Measurements from ENCODE around the gene TBCD.

DNA sequence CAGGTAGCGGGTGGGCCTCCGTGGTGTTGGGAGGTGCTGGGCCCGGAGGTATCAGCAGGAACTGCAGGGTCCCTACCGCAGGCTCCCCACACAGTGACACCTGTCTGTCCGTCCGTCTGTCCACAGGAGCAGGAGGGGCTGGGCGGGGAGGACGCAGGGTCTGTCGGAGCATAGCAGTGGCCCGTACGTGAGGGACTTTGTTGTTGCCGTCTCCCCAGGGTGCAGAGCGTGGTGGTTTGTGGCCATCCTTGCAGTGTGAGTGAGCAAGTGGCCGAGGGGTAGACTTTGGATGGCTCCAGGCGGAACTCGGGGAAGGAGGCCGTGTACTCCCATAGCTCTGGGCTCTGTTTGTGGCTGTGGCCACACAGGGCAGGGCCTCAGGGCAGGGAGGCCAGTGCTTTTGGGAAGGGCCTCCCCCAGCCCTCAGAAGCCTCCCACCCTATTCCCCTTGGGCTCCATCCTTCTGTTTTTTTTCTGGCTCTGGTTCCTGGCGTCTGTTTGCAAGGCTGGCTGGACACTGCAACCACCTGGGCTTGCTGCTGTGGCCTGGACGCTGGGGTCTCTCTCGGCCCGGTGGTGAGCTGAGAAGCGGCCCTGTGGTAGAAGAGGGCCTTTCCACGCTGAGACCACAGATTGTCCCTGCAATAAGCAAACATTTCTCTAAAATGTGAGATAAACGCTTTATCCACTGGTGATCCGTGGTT lies 128.9 kb downstream of the TBCD start:
- no peak for TF ChIP-seq SUZ12 (IDR thresholded peaks at IDR 0.05)
- no peak for TF ChIP-seq ARNT (IDR thresholded peaks at IDR 0.05)
- no peak for TF ChIP-seq ELF4 (IDR thresholded peaks at IDR 0.05)
- TF ChIP-seq SP1 (IDR thresholded peaks at IDR 0.05), result no peak
- TF ChIP-seq FOXK2 (IDR thresholded peaks at IDR 0.05), result no peak
- no peak for TF ChIP-seq L3MBTL2 (conservative IDR thresholded peaks at IDR 0.05)
- TF ChIP-seq CTBP1 (IDR thresholded peaks at IDR 0.05; ENCODE audit: borderline replicate concordance), result no peak
- no peak for TF ChIP-seq NFRKB (IDR thresholded peaks at IDR 0.05)
- TF ChIP-seq ZNF384 (IDR thresholded peaks at IDR 0.05), result no peak
- TF ChIP-seq HDGF (IDR thresholded peaks at IDR 0.05; ENCODE audit: borderline replicate concordance), result no peak
- no peak for TF ChIP-seq FOXM1 (IDR thresholded peaks at IDR 0.05; ENCODE audit: borderline replicate concordance)
- TF ChIP-seq TARDBP (IDR thresholded peaks at IDR 0.05), result no peak
- TF ChIP-seq, protein P1, sequence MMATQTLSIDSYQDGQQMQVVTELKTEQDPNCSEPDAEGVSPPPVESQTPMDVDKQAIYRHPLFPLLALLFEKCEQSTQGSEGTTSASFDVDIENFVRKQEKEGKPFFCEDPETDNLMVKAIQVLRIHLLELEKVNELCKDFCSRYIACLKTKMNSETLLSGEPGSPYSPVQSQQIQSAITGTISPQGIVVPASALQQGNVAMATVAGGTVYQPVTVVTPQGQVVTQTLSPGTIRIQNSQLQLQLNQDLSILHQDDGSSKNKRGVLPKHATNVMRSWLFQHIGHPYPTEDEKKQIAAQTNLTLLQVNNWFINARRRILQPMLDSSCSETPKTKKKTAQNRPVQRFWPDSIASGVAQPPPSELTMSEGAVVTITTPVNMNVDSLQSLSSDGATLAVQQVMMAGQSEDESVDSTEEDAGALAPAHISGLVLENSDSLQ (IDR thresholded peaks at IDR 0.05), result no peak

Data from HEK293T (cell line).